Liver (tissue), 9 donors: ENCODE data around the gene PPP2R5A. TPM values are rescaled to one million over a fixed set of nuclear protein-coding genes. Genes with fewer than 3 reads are reported as not detected.

Experiments used
- DNase-seq: peaks from one replicate; pipeline ENCODE4 v3.0.0-alpha.2; 2017; ENCODE audit warnings: low spot score
- H3K27ac ChIP-seq, 2 donors: one replicate each; pipeline ENCODE4 v1.7.0; 2013; ENCODE audit warnings: inconsistent platforms in 2 of 2, low read length in 2 of 2, control low read depth in 1 of 2, low read depth in 1 of 2, mild to moderate bottlenecking in 1 of 2
- H3K27me3 ChIP-seq, 4 donors: one replicate each; pipeline versions ENCODE4 v1.6.1 to v1.7.0; 2013; ENCODE audit warnings: low read length in 3 of 4, inconsistent platforms in 1 of 4, mild to moderate bottlenecking in 1 of 4, moderate library complexity in 1 of 4; ENCODE audit not compliant: control insufficient read depth in 4 of 4, insufficient read depth in 4 of 4
- H3K36me3 ChIP-seq, 4 donors: one replicate each; pipeline versions ENCODE4 v1.6.1 to v1.7.0; 2013; ENCODE audit warnings: low read length in 3 of 4, mild to moderate bottlenecking in 3 of 4, low read depth in 1 of 4, moderate library complexity in 1 of 4; ENCODE audit not compliant: control insufficient read depth in 4 of 4, insufficient read depth in 3 of 4
- H3K4me1 ChIP-seq, 4 donors: one replicate each; pipeline versions ENCODE4 v1.6.1 to v1.7.0; 2013; ENCODE audit warnings: low read length in 3 of 4, mild to moderate bottlenecking in 3 of 4, moderate library complexity in 1 of 4; ENCODE audit not compliant: control insufficient read depth in 4 of 4, insufficient read depth in 4 of 4
- H3K4me3 ChIP-seq, 3 donors: one replicate each; pipeline versions ENCODE4 v1.6.1 to v1.7.0; 2013; ENCODE audit warnings: low read length in 3 of 3, control low read depth in 1 of 3, low read depth in 1 of 3, mild to moderate bottlenecking in 1 of 3
- H3K9ac ChIP-seq, 2 donors: one replicate each; pipeline ENCODE4 v1.7.0; 2013; ENCODE audit warnings: low read length in 2 of 2, mild to moderate bottlenecking in 2 of 2, moderate library complexity in 2 of 2, control low read depth in 1 of 2, low read depth in 1 of 2
- H3K9me3 ChIP-seq, 4 donors: one replicate each; pipeline versions ENCODE4 v1.6.1 to v1.7.0; 2013; ENCODE audit warnings: low read length in 3 of 4; ENCODE audit not compliant: control insufficient read depth in 4 of 4
- EGR1 ChIP-seq, 2 donors: IDR thresholded peaks; 2 replicates each; pipeline ENCODE4 v1.6.1; 2016 to 2018; ENCODE audit warnings: antibody characterized with exemption in 2 of 2, low read depth in 2 of 2
- FOXA2 ChIP-seq: IDR thresholded peaks from 2 replicates; pipeline ENCODE4 v1.6.1; 2016; ENCODE audit warnings: antibody characterized with exemption
- GABPA ChIP-seq, 2 donors: IDR thresholded peaks in 1 of 2; conservative IDR thresholded peaks in 1 of 2; 2 replicates each; pipeline ENCODE4 v1.6.1; 2016; ENCODE audit warnings: antibody characterized with exemption in 2 of 2, mild to moderate bottlenecking in 1 of 2, moderate library complexity in 1 of 2
- HNF4A ChIP-seq, 2 donors: conservative IDR thresholded peaks; 2 replicates each; pipeline ENCODE4 v1.6.1; 2016; ENCODE audit warnings: antibody characterized with exemption in 2 of 2, mild to moderate bottlenecking in 2 of 2
- HNF4G ChIP-seq: IDR thresholded peaks from 2 replicates; pipeline ENCODE4 v1.6.1; 2016; ENCODE audit warnings: antibody characterized with exemption
- NR2F2 ChIP-seq: IDR thresholded peaks from 2 replicates; pipeline ENCODE4 v1.6.1; 2016; ENCODE audit warnings: antibody characterized with exemption
- RAD21 ChIP-seq, 2 donors: IDR thresholded peaks; 2 replicates each; pipeline ENCODE4 v1.6.1; 2016; ENCODE audit warnings: antibody characterized with exemption in 2 of 2, mild to moderate bottlenecking in 2 of 2
- SP1 ChIP-seq: IDR thresholded peaks from 2 replicates; pipeline ENCODE4 v1.6.1; 2018; ENCODE audit warnings: antibody characterized with exemption, mild to moderate bottlenecking
- TAF1 ChIP-seq: conservative IDR thresholded peaks from 2 replicates; pipeline ENCODE4 v1.6.1; 2016; ENCODE audit warnings: antibody characterized with exemption, mild to moderate bottlenecking
- YY1 ChIP-seq: IDR thresholded peaks from 2 replicates; pipeline ENCODE4 v1.6.1; 2016; ENCODE audit warnings: antibody characterized with exemption, mild to moderate bottlenecking
- WGBS: extraction: QIAGEN DNeasy Blood & Tissue Kit; methylation state at CpG from one replicate; pipeline ENCODE4 v1.1.7; 2013; 5-methylcytosine and 5-hydroxymethylcytosine counted together
- polyA plus RNA-seq, 2 donors: library from polyadenylated mRNA; stranded (reverse) in 1 of 2; unstranded in 1 of 2; fragments of 200-250 nt in 1 of 2; fragments of >200 nt in 1 of 2; fragmentation: Nextera tagmentation in 1 of 2; extraction: Ambion mirVana in 1 of 2; gene quantifications; one replicate each; pipeline versions ENCODE4 v1.2.1 to v1.2.3, GENCODE V29; 2013 to 2015
- total RNA-seq, 2 donors: library from RNA; depleted of rRNA; stranded (reverse); fragments of >200 nt; gene quantifications; one replicate each; pipeline ENCODE4 v1.2.3, GENCODE V29; 2014
- TF ChIP-seq, protein P1 (sequence below): fragments of 150-350 bp; IDR thresholded peaks from 2 replicates; pipeline ENCODE4 v1.5.1; 2017; ENCODE audit warnings: improper control_type of control experiment, low read depth, low read length; ENCODE audit not compliant: missing input control
- TF ChIP-seq, protein P2 (sequence below): IDR thresholded peaks from 2 replicates; pipeline ENCODE4 v1.6.1; 2016; ENCODE audit warnings: antibody characterized with exemption, mild to moderate bottlenecking
- TF ChIP-seq, protein P3 (sequence below): IDR thresholded peaks from 2 replicates; pipeline ENCODE4 v1.6.1; 2016; ENCODE audit warnings: antibody characterized with exemption
- donor health status: healthy.
- donor health status: healthy.
- donor health status: healthy.
- donor health status: healthy.
- donor health status: healthy.

The PPP2R5A gene
- total and polyA plus RNA-seq, 4 donors: 22.9 to 40.7 (median 28.5) TPM

DNA sequence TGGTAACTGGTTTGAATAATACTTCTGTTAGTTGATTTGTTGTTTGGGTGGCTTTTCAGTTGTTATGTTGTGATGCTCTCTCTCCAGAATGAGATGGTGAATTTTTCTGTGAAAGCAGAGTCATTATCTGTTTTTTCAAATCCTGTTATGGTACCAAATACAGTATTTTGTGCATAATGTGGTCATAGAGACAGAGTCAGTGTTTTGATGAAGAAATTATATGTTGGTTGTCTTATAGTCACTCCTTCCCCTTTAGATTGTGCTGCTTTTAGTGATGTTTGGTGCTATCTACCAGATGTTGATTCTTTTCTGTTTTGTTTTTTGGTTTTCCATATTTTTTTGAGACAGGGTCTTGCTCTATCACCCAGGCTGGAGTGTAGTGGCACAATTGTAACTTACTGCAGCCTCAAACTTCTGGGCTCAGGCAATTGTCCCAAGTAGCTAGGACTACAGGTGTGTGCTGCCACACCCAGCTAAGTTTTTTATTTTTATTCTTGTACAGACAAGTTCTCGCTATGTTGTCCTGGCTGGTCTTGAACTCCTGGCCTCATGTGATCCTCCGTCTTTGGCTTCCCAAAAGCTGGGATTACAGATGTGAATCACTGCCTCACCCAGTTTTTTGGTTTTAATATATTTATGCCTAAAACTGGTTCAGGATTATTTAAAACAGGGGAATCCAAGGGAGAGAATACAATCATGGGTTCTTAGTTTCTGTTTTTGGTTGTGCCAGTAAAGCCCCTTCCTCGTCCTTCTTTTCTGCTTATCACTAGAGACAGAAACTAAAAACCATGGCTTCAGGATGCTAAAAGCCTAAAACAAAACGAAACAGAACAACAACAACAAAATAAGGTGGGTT is 7.3 kb downstream of the PPP2R5A start:
- Histone ChIP-seq H3K9me3 (no peaks in the 10 kb centered on the region), H3K27ac (no peak overlapping the region), H3K4me3 (no peak overlapping the region), H3K9ac (no peak overlapping the region), H3K36me3 (no peaks in the 10 kb centered on the region), H3K27me3 (no peaks in the 10 kb centered on the region), H3K4me1 (peaks cover 10 to 59% (median 47%) of the 10 kb centered on the region in 4 donors)
- no peak for TF ChIP-seq RAD21 (IDR thresholded peaks at IDR 0.05)
- no peak for DNase-seq
- WGBS: 64% methylated on average over 4 of the region's 4 CpGs

DNA sequence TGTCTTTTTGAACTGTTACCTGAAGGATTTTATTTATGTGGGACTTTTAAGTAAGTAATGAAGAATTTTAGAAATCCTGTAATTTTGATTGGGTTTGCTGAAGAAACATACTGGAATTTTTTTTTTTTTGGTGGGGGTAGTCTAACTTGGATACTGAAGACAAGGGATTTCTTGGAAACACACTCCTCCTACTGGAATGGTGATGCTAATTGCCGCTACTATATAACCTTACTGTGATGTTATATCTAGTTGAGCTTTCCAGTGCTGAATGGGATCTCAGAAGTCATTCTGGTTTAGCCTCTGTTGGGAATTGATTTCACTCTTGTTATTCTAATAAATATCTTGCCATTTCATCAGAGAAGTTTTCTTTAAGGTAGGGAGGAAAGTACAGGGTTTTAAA is 8.4 kb downstream of the PPP2R5A start:
- Histone ChIP-seq H3K9me3 (no peaks in the 10 kb centered on the region), H3K4me1 (peaks cover 10 to 54% (median 41%) of the 10 kb centered on the region in 4 donors), H3K36me3 (no peaks in the 10 kb centered on the region), H3K27me3 (no peaks in the 10 kb centered on the region), H3K9ac (no peak overlapping the region), H3K4me3 (no peak overlapping the region), H3K27ac (no peak overlapping the region)
- no peak for TF ChIP-seq EGR1 (IDR thresholded peaks at IDR 0.05; ENCODE audit: low read depth in 2 of 2)
- TF ChIP-seq HNF4G: no peak
- TF ChIP-seq TAF1: no peak
- peak; percentile 43 to 62 for TF ChIP-seq RAD21 (IDR thresholded peaks at IDR 0.05)
- no peak for TF ChIP-seq YY1
- TF ChIP-seq, protein P1, sequence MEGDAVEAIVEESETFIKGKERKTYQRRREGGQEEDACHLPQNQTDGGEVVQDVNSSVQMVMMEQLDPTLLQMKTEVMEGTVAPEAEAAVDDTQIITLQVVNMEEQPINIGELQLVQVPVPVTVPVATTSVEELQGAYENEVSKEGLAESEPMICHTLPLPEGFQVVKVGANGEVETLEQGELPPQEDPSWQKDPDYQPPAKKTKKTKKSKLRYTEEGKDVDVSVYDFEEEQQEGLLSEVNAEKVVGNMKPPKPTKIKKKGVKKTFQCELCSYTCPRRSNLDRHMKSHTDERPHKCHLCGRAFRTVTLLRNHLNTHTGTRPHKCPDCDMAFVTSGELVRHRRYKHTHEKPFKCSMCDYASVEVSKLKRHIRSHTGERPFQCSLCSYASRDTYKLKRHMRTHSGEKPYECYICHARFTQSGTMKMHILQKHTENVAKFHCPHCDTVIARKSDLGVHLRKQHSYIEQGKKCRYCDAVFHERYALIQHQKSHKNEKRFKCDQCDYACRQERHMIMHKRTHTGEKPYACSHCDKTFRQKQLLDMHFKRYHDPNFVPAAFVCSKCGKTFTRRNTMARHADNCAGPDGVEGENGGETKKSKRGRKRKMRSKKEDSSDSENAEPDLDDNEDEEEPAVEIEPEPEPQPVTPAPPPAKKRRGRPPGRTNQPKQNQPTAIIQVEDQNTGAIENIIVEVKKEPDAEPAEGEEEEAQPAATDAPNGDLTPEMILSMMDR: no peak
- TF ChIP-seq, protein P2, sequence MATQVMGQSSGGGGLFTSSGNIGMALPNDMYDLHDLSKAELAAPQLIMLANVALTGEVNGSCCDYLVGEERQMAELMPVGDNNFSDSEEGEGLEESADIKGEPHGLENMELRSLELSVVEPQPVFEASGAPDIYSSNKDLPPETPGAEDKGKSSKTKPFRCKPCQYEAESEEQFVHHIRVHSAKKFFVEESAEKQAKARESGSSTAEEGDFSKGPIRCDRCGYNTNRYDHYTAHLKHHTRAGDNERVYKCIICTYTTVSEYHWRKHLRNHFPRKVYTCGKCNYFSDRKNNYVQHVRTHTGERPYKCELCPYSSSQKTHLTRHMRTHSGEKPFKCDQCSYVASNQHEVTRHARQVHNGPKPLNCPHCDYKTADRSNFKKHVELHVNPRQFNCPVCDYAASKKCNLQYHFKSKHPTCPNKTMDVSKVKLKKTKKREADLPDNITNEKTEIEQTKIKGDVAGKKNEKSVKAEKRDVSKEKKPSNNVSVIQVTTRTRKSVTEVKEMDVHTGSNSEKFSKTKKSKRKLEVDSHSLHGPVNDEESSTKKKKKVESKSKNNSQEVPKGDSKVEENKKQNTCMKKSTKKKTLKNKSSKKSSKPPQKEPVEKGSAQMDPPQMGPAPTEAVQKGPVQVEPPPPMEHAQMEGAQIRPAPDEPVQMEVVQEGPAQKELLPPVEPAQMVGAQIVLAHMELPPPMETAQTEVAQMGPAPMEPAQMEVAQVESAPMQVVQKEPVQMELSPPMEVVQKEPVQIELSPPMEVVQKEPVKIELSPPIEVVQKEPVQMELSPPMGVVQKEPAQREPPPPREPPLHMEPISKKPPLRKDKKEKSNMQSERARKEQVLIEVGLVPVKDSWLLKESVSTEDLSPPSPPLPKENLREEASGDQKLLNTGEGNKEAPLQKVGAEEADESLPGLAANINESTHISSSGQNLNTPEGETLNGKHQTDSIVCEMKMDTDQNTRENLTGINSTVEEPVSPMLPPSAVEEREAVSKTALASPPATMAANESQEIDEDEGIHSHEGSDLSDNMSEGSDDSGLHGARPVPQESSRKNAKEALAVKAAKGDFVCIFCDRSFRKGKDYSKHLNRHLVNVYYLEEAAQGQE: peak; percentile 94
- no peak for TF ChIP-seq FOXA2
- TF ChIP-seq SP1: no peak
- no peak for TF ChIP-seq NR2F2
- TF ChIP-seq, protein P3, sequence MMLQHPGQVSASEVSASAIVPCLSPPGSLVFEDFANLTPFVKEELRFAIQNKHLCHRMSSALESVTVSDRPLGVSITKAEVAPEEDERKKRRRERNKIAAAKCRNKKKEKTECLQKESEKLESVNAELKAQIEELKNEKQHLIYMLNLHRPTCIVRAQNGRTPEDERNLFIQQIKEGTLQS: no peak
- no peak for TF ChIP-seq GABPA (IDR thresholded peaks at IDR 0.05 in 1 of 2, conservative IDR thresholded peaks at IDR 0.05 in 1 of 2)
- no peak for TF ChIP-seq HNF4A (conservative IDR thresholded peaks at IDR 0.05)
- DNase-seq: no peak
- 38% methylated on average over 1 of the region's 1 CpG for WGBS
